Thoracic aorta (tissue), 2 donors: ENCODE results near the gene RTKN2. TPM values are rescaled to one million over a fixed set of nuclear protein-coding genes. Genes with fewer than 3 reads are reported as not detected.
A peak's percentile ranks its signal among the peaks of the same experiment; 100 is the strongest.

Experiments used
- ATAC-seq: fragments of 150-250 bp; one replicate; pipeline ENCODE4 v1.8.0; 2017; ENCODE audit warnings: low read depth; ENCODE audit not compliant: insufficient number of reproducible peaks, low FRiP score
- DNase-seq: peaks from one replicate; pipeline ENCODE4 v3.0.0-alpha.2; 2020; ENCODE audit warnings: low spot score
- H3K27ac ChIP-seq, 2 donors: fragments of 200-600 bp; sonication (generic); 1 replicate in 1 of 2; 2 replicates in 1 of 2; pipeline ENCODE4 v1.5.1; 2016; ENCODE audit warnings: mild to moderate bottlenecking in 2 of 2, moderate library complexity in 2 of 2
- H3K27me3 ChIP-seq: fragments of 200-600 bp; sonication (generic); replicated peaks from 2 replicates; pipeline ENCODE4 v1.6.0; 2016; ENCODE audit warnings: mild to moderate bottlenecking; ENCODE audit not compliant: insufficient read depth
- H3K36me3 ChIP-seq: fragments of 200-600 bp; sonication (generic); one replicate; pipeline ENCODE4 v1.5.1; 2016
- H3K4me1 ChIP-seq, 2 donors: fragments of 200-600 bp; sonication (generic); 1 replicate in 1 of 2; 2 replicates in 1 of 2; pipeline versions ENCODE4 v1.5.1 to v1.6.0; 2016; ENCODE audit warnings: low read depth in 2 of 2, mild to moderate bottlenecking in 1 of 2; ENCODE audit not compliant: control insufficient read depth in 1 of 2
- H3K4me3 ChIP-seq: fragments of 200-600 bp; sonication (generic); 2 replicates; pipeline ENCODE4 v1.5.1; 2016; ENCODE audit warnings: mild to moderate bottlenecking
- H3K9me3 ChIP-seq: fragments of 200-600 bp; sonication (generic); 2 replicates; pipeline ENCODE4 v1.5.1; 2016
- CTCF ChIP-seq: fragments of 200-600 bp; sonication (generic); IDR thresholded peaks from one replicate; pipeline ENCODE4 v1.5.1; 2019; ENCODE audit warnings: antibody characterized with exemption
- total RNA-seq, 2 donors: library from RNA; depleted of rRNA; stranded (reverse); fragments of >200 nt; gene quantifications; one replicate each; pipeline versions ENCODE4 v1.1.0 to v1.2.3, GENCODE V29; 2016

Gene RTKN2
- total RNA-seq: not detected

GRCh38 chr10:62268399-62269114 is at the start of gene RTKN2:
Gene RTKN2 (minus strand): TSS chr10:62268844. CDS start chr10:62268610, 234 bp downstream.
- Histone ChIP-seq H3K4me1 (peaks cover 4 to 7% of the 10 kb centered on the region in 2 donors), H3K9me3 (no peaks in the 10 kb centered on the region), H3K4me3 (peak within 1 kb of the TSS; percentile 86), H3K36me3 (no peaks in the 10 kb centered on the region), H3K27ac (no peak within 1 kb of the TSS), H3K27me3 (no peaks in the 10 kb centered on the region)
- ATAC-seq: no peak
- DNase-seq: no peak
- TF ChIP-seq CTCF: peak; percentile 10

- Histone ChIP-seq H3K27me3 (no peaks in the 10 kb centered on the region), H3K4me3 (no peak overlapping the region), H3K36me3 (no peaks in the 10 kb centered on the region), H3K4me1 (no peaks in the 10 kb centered on the region), H3K27ac (no peak overlapping the region), H3K9me3 (no peaks in the 10 kb centered on the region)
- no peak for DNase-seq
- no peak for ATAC-seq
- no peak for TF ChIP-seq CTCF
Observed at GRCh38 chr10:62317257-62317656, 48.6 kb upstream of the RTKN2 start.

- Histone ChIP-seq H3K36me3 (no peaks in the 10 kb centered on the region), H3K4me1 (no peaks in the 10 kb centered on the region), H3K9me3 (no peaks in the 10 kb centered on the region), H3K27ac (no peak overlapping the region), H3K27me3 (no peaks in the 10 kb centered on the region), H3K4me3 (no peak overlapping the region)
- DNase-seq (no peak), ATAC-seq (no peak)
- no peak for TF ChIP-seq CTCF
Observed at GRCh38 chr10:62309254-62309653, 40.6 kb upstream of the RTKN2 start.

- H3K36me3 ChIP-seq: no peaks in the 10 kb centered on the region
- no peak for TF ChIP-seq CTCF
- DNase-seq (no peak), ATAC-seq (no peak)
- no peaks in the 10 kb centered on the region for H3K4me1 ChIP-seq
- H3K27me3 ChIP-seq: no peaks in the 10 kb centered on the region
- H3K9me3 ChIP-seq: no peaks in the 10 kb centered on the region
- no peak overlapping the region for H3K4me3 ChIP-seq
- no peak overlapping the region for H3K27ac ChIP-seq
Observed at GRCh38 chr10:62308101-62308500, 39.5 kb upstream of the RTKN2 start.

- H3K9me3 ChIP-seq: no peaks in the 10 kb centered on the region
- TF ChIP-seq CTCF: no peak
- no peaks in the 10 kb centered on the region for H3K4me1 ChIP-seq
- H3K4me3 ChIP-seq: no peak overlapping the region
- no peak for ATAC-seq
- H3K36me3 ChIP-seq: no peaks in the 10 kb centered on the region
- DNase-seq: no peak
- H3K27me3 ChIP-seq: no peaks in the 10 kb centered on the region
- no peak overlapping the region for H3K27ac ChIP-seq
Observed at GRCh38 chr10:62307635-62308034, 39.0 kb upstream of the RTKN2 start.
